RPMI8226 (cell line): Measurements from ENCODE around the gene APOL3.
"Not testable (repeated sequence)": the region's sequence is repeated elsewhere in the genome, so short reads cannot be mapped to it uniquely, and the experiment has no call there.

ENCODE experiments used
- DNase-seq: peaks from one replicate; pipeline ENCODE4 v3.0.0-alpha.2; 2015

Gene APOL3

GRCh38 chr22:36160499-36160942 lies at the start of gene APOL3:
Gene APOL3, minus strand, starts transcription at chr22:36160755. Its CDS starts 11,700 bp downstream, at chr22:36149055.
- DNase-seq: peak; percentile 60

- no peak for DNase-seq
Observed at GRCh38 chr22:36210224-36210623, 49.7 kb upstream of the APOL3 start.

GRCh38 chr22:36209488-36209908 lies 48.9 kb upstream of the APOL3 start:
- DNase-seq: not testable (repeated sequence)

GRCh38 chr22:36208914-36209313 lies 48.4 kb upstream of the APOL3 start:
- peak; percentile 28 for DNase-seq

GRCh38 chr22:36208162-36208765 lies 47.7 kb upstream of the APOL3 start:
- DNase-seq: no peak

GRCh38 chr22:36206255-36206654 lies 45.7 kb upstream of the APOL3 start:
- DNase-seq: no peak

- not testable (repeated sequence) for DNase-seq
Observed at GRCh38 chr22:36205573-36205972, 45.0 kb upstream of the APOL3 start.

- DNase-seq: no peak
Observed at GRCh38 chr22:36204632-36205015, 44.1 kb upstream of the APOL3 start.

- DNase-seq: no peak
Observed at GRCh38 chr22:36204001-36204631, 43.6 kb upstream of the APOL3 start.

GRCh38 chr22:36203441-36203840 lies 42.9 kb upstream of the APOL3 start:
- not testable (repeated sequence) for DNase-seq

GRCh38 chr22:36202906-36203305 lies 42.4 kb upstream of the APOL3 start:
- peak; percentile 72 for DNase-seq

- DNase-seq: peak; percentile 70
Observed at GRCh38 chr22:36201630-36202319, 41.2 kb upstream of the APOL3 start, which contains the start of gene APOL4. Gene APOL4, minus strand, starts transcription at chr22:36201809. Its CDS starts 75 bp downstream, at chr22:36201734.

GRCh38 chr22:36201025-36201424 lies 40.5 kb upstream of the APOL3 start:
- DNase-seq: not testable (repeated sequence)

- no peak for DNase-seq
Observed at GRCh38 chr22:36199001-36199551, 38.5 kb upstream of the APOL3 start.

- no peak for DNase-seq
Observed at GRCh38 chr22:36198536-36198935, 38.0 kb upstream of the APOL3 start.

- DNase-seq: peak; percentile 82
Observed at GRCh38 chr22:36197514-36198146, 37.1 kb upstream of the APOL3 start.

GRCh38 chr22:36197065-36197440 lies 36.5 kb upstream of the APOL3 start:
- peak; percentile 63 for DNase-seq

GRCh38 chr22:36196254-36197064 lies 35.9 kb upstream of the APOL3 start:
- DNase-seq: no peak

- peak; percentile 63 for DNase-seq
Observed at GRCh38 chr22:36194971-36195370, 34.4 kb upstream of the APOL3 start.

GRCh38 chr22:36194385-36194784 lies 33.8 kb upstream of the APOL3 start:
- DNase-seq: no peak

GRCh38 chr22:36193577-36193976 lies 33.0 kb upstream of the APOL3 start:
- no peak for DNase-seq

GRCh38 chr22:36193171-36193570 lies 32.6 kb upstream of the APOL3 start:
- DNase-seq: no peak
